Adrenal gland (tissue), 12 donors: ENCODE results near the gene BCAP29. TPM values are rescaled to one million over a fixed set of nuclear protein-coding genes. Genes with fewer than 3 reads are reported as not detected.

Source experiments
- DNase-seq, 7 donors: peaks; one replicate each; pipeline ENCODE4 v3.0.0-alpha.2; 2019 to 2020
- H3K27ac ChIP-seq, 5 donors: fragments of 200-600 bp; sonication (generic) in 4 of 5; 1 replicate in 3 of 5; 2 replicates in 2 of 5; pipeline versions ENCODE4 v1.5.1 to v1.8.0; 2016 to 2020; ENCODE audit warnings: mild to moderate bottlenecking in 1 of 5
- H3K27me3 ChIP-seq: fragments of 200-600 bp; 2 replicates; pipeline ENCODE4 v1.8.0; 2021
- H3K36me3 ChIP-seq, 2 donors: fragments of 200-600 bp; replicated peaks in 1 of 2; 1 replicate in 1 of 2; 2 replicates in 1 of 2; pipeline versions ENCODE4 v1.5.1 to v1.8.0; 2018 to 2022
- H3K4me1 ChIP-seq, 2 donors: fragments of 200-600 bp; replicated peaks in 1 of 2; 1 replicate in 1 of 2; 2 replicates in 1 of 2; pipeline versions ENCODE4 v1.5.1 to v1.8.0; 2018 to 2021
- H3K4me3 ChIP-seq, 4 donors: fragments of 200-600 bp; sonication (generic) in 3 of 4; one replicate each; pipeline ENCODE4 v1.5.1; 2016 to 2018
- H3K9me3 ChIP-seq, 3 donors: fragments of 200-600 bp; sonication (generic) in 1 of 3; replicated peaks in 1 of 3; 1 replicate in 2 of 3; 2 replicates in 1 of 3; pipeline versions ENCODE4 v1.5.1 to v1.8.0; 2016 to 2021
- POLR2A ChIP-seq, 2 donors: fragments of 450-650 bp; IDR thresholded peaks; one replicate each; pipeline ENCODE4 v1.6.1; 2017; ENCODE audit warnings: antibody characterized with exemption in 2 of 2, mild to moderate bottlenecking in 2 of 2, moderate library complexity in 1 of 2
- WGBS, 4 donors: extraction: QIAGEN DNeasy Blood & Tissue Kit in 2 of 4; methylation state at CpG; one replicate each; pipeline versions ENCODE4 v1.1.5 to v1.1.7; 2013 to 2017; 5-methylcytosine and 5-hydroxymethylcytosine counted together
- intact Hi-C, 2 donors: fragments of 100-400 bp; cut with DNase I; formaldehyde crosslinking; loops; one replicate each; pipeline versions ENCODE4 v1.14.1 to v1.15.0; 2022 to 2023
- polyA plus RNA-seq, 3 donors: library from polyadenylated mRNA; stranded (reverse); fragments of 200-250 nt in 2 of 3; fragments of 350-450 nt in 1 of 3; fragmentation: Illumina TruSeq in 1 of 3; extraction: RNeasy Lipid Tissue Mini Kit (QIAGEN cat#74804) in 1 of 3; gene quantifications; one replicate each; pipeline ENCODE4 v1.2.3, GENCODE V29; 2013 to 2014
- total RNA-seq, 9 donors: library from RNA; depleted of rRNA in 4 of 9; stranded (reverse); fragments of >200 nt in 4 of 9; fragments of 120-200 nt in 1 of 9; fragmentation: NEBNext Ultra II Directional in 1 of 9; extraction: Animal tissue kit (Norgen Biotek cat#: 25700) in 1 of 9; gene quantifications; one replicate each; pipeline versions ENCODE4 v1.1.0 to v1.2.4, GENCODE V29; 2013 to 2023
- TF ChIP-seq, protein P1 (sequence below), 6 experiments: fragments of 450-650 bp in 4 of 6; fragments of 200-600 bp in 2 of 6; sonication (generic) in 1 of 6; IDR thresholded peaks; 1 replicate in 5 of 6; 2 replicates in 1 of 6; pipeline versions ENCODE4 v1.5.1 to v1.8.0; 2016 to 2021; ENCODE audit warnings: antibody characterized with exemption in 6 of 6, mild to moderate bottlenecking in 2 of 6, moderate library complexity in 1 of 6
- donor health status: healthy with polysubstance abuse.
- donor health status: Bipolar disorder and iron deficiency.
- donor health status: DM: yes; HTN: yes; CAD: no.
- donor health status: DM: no; HTN: no; CAD: no.
- donor health status: DM: no; HTN: no; CAD: no.
- donor health status: DM: yes; HTN: yes; CAD: no.

The BCAP29 gene
- total and polyA plus RNA-seq, 12 donors, result 35.0 to 158 (median 51.0) TPM

DNA sequence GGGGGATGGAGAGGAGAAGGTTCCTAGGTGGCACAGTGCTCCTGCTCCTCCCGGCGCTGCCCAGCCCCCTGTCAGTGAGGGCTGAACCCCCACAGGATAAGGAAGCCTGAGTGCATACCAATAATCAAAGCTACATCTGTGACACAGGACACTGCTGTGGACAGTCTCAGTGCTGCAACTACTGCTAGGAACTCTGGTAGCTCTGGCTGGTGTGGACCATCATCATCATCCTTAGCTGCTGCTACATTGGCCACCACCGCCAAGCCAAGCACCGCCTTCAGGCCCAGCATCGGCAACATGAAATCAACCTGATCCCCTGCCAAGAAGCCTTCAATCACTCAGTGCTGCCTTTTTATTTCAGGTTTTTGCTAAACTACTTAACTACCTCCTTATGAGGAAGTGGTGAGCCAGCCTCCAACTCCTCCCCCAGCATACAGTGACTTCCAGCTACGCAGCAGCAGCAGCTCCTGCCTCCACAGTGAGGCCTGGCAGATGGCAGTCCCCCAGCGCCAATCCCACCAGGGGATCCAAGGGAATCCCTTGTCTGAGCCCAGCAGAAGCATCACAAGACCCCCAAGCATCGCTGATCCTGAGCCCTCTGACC is 48.5 kb downstream of the BCAP29 start:
- H3K4me3 ChIP-seq, result no peak overlapping the region
- H3K27ac ChIP-seq, result no peak overlapping the region
- no peaks in the 10 kb centered on the region for H3K27me3 ChIP-seq
- no peak for TF ChIP-seq POLR2A (IDR thresholded peaks at IDR 0.05)
- TF ChIP-seq, protein P1, sequence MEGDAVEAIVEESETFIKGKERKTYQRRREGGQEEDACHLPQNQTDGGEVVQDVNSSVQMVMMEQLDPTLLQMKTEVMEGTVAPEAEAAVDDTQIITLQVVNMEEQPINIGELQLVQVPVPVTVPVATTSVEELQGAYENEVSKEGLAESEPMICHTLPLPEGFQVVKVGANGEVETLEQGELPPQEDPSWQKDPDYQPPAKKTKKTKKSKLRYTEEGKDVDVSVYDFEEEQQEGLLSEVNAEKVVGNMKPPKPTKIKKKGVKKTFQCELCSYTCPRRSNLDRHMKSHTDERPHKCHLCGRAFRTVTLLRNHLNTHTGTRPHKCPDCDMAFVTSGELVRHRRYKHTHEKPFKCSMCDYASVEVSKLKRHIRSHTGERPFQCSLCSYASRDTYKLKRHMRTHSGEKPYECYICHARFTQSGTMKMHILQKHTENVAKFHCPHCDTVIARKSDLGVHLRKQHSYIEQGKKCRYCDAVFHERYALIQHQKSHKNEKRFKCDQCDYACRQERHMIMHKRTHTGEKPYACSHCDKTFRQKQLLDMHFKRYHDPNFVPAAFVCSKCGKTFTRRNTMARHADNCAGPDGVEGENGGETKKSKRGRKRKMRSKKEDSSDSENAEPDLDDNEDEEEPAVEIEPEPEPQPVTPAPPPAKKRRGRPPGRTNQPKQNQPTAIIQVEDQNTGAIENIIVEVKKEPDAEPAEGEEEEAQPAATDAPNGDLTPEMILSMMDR (IDR thresholded peaks at IDR 0.05), result no peak
- DNase-seq, result no peak
- H3K9me3 ChIP-seq, result no peaks in the 10 kb centered on the region
- H3K36me3 ChIP-seq, result no peaks in the 10 kb centered on the region
- 82 to 90% (median 88%) methylated on average over 7 to 8 of the region's 8 CpGs for WGBS, 4 donors
- H3K4me1 ChIP-seq, result no peaks in the 10 kb centered on the region
- intact Hi-C loops, result no loop called here

DNA sequence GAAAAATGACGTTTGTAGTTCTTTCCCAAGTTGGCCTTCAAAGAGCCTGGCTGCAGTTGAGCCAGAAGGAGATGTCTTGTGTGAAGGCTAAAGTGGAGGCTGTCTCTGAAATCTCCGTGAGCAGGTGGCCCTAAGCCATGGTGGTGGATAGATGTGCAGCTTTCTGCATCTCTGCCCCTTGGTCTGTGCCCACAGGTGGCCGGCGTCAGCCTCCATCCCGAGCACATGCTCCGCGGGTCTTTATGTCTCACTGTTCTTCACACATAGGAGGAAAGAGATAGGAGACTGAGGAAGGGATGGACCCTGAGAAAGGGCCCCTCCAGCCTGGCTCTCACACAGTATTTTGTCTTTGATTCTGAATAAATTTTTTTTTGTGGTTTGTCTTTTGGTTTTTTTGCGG is 50.3 kb downstream of the BCAP29 start:
- H3K4me1 ChIP-seq, result no peaks in the 10 kb centered on the region
- no peak overlapping the region for H3K4me3 ChIP-seq
- TF ChIP-seq POLR2A (IDR thresholded peaks at IDR 0.05), result no peak
- TF ChIP-seq, protein P1 (IDR thresholded peaks at IDR 0.05), result no peak
- 88 to 91% (median 89%) methylated on average over 8 of the region's 8 CpGs for WGBS, 4 donors
- H3K36me3 ChIP-seq, result no peaks in the 10 kb centered on the region
- H3K9me3 ChIP-seq, result no peaks in the 10 kb centered on the region
- DNase-seq, result no peak
- no peak overlapping the region for H3K27ac ChIP-seq
- intact Hi-C loops, result no loop called here
- H3K27me3 ChIP-seq, result no peaks in the 10 kb centered on the region

DNA sequence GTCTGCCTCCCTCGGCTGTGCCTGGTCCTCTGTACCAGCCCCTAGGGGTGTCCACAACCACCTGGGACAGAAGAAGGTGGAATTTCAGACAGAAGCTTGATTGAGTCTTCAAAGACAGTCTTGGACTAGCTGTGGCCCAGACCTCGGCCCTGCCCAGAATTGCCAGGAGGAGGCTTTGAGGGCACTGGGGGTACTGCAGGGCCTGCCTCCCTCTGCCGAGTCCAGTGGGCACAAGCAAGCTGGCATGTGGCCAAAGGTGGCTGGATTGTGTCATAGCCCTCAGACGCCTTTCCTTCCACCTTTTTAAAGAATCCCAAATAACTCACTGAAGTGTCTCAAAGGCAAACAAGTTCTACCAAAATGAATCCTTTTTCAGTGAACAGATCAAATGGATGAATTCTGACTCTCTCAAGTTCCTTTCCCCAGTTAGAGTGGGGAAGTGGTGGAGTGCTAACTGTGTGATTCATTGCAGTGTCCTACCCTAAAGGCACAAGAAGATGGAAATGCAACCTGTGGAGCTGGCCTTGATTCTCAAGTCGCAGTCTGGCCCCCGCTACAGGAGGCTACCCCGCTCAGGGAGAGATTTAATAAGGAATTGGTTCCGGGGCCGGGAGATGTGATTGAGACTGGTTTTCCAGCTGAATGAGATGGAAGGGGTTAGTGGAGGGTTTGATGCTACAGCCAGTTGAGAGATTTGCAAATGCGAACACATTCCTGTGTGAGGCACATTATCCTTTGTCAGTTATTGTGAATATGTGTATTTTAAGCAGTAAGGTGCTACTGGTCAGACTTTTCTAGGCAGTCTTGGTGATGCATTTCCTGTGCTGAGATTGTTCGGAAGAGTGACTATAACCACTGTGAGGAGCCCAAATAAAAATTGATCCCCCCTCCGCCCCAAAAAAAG is 51.8 kb downstream of the BCAP29 start:
- Histone ChIP-seq H3K36me3 (no peaks in the 10 kb centered on the region), H3K27me3 (no peaks in the 10 kb centered on the region), H3K4me3 (no peak overlapping the region), H3K27ac (no peak overlapping the region), H3K4me1 (no peaks in the 10 kb centered on the region), H3K9me3 (no peaks in the 10 kb centered on the region)
- no peak for TF ChIP-seq POLR2A (IDR thresholded peaks at IDR 0.05)
- TF ChIP-seq, protein P1 (IDR thresholded peaks at IDR 0.05), result no peak
- WGBS, 4 donors, result 88 to 95% (median 93%) methylated on average over 10 to 12 of the region's 12 CpGs
- DNase-seq, result no peak
- intact Hi-C loops, result no loop called here

DNA sequence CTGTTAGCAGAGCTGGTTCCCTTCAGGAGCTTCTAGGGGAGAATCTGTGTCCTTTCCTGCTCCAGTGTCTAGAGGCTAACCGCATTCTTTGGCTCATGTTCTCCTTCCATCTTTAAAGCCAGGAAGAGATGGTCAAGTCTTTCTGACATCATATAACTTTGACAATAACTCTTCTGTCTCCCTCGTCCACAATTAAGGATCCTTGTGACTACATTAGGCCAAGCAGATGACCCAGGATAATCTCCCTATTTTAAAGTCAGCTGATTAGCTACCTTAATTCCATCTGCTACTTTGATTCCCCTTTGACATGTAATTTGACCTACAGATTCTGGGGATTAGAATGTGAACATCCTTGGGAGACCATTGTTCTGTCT is 52.4 kb downstream of the BCAP29 start:
- WGBS, 4 donors, result 86 to 96% (median 88%) methylated on average over 2 of the region's 2 CpGs

More for the DNA sequence above, 52.4 kb downstream of the BCAP29 start:
- DNase-seq, result no peak
- H3K27ac ChIP-seq, result no peak overlapping the region
- no peaks in the 10 kb centered on the region for H3K36me3 ChIP-seq
- no peaks in the 10 kb centered on the region for H3K9me3 ChIP-seq
- H3K27me3 ChIP-seq, result no peaks in the 10 kb centered on the region
- no peaks in the 10 kb centered on the region for H3K4me1 ChIP-seq
- H3K4me3 ChIP-seq, result no peak overlapping the region
- intact Hi-C loops, result no loop called here
- no peak for TF ChIP-seq POLR2A (IDR thresholded peaks at IDR 0.05)
- TF ChIP-seq, protein P1 (IDR thresholded peaks at IDR 0.05), result no peak
